A172 (cell line): ENCODE data around the gene MGAT1. TPM values are rescaled to one million over a fixed set of nuclear protein-coding genes. Genes with fewer than 3 reads are reported as not detected.

Experiments
- DNase-seq: peaks from one replicate; pipeline ENCODE4 v3.0.0-alpha.2; 2015; ENCODE audit warnings: low spot score
- total RNA-seq: library from RNA; depleted of rRNA; stranded (reverse); fragments of >200 nt; shearing (Covaris generic); gene quantifications from 2 replicates; pipeline ENCODE4 v1.2.3, GENCODE V29; 2014

MGAT1 gene
- total RNA-seq, 1 experiment from 2014 or later = 65.4 TPM

GRCh38 chr5:180824630-180825476, 22.2 kb upstream of the MGAT1 start:
- no peak for DNase-seq

GRCh38 chr5:180823940-180824629, 21.5 kb upstream of the MGAT1 start:
- no peak for DNase-seq

- DNase-seq = no peak
These were observed 20.7 kb upstream of the MGAT1 start for GRCh38 chr5:180823346-180823745.

GRCh38 chr5:180821538-180821937, 18.9 kb upstream of the MGAT1 start:
- no peak for DNase-seq

- DNase-seq = no peak
These were observed 18.2 kb upstream of the MGAT1 start for GRCh38 chr5:180820788-180821321.

- DNase-seq = no peak
These were observed 16.2 kb upstream of the MGAT1 start for GRCh38 chr5:180818677-180819341.

- no peak for DNase-seq
These were observed 15.5 kb upstream of the MGAT1 start for GRCh38 chr5:180817893-180818674.

GRCh38 chr5:180816608-180817534, 14.3 kb upstream of the MGAT1 start:
- peak; percentile 35 for DNase-seq

- DNase-seq = no peak
These were observed 12.8 kb upstream of the MGAT1 start for GRCh38 chr5:180815293-180815917.

GRCh38 chr5:180813420-180813819, 10.8 kb upstream of the MGAT1 start:
- DNase-seq = no peak

GRCh38 chr5:180811623-180812124, 9.1 kb upstream of the MGAT1 start:
- no peak for DNase-seq

GRCh38 chr5:180810959-180811622, 8.5 kb upstream of the MGAT1 start:
- no peak for DNase-seq

GRCh38 chr5:180810210-180810958, 7.8 kb upstream of the MGAT1 start:
- peak; percentile 91 for DNase-seq

GRCh38 chr5:180809403-180810209, 7.0 kb upstream of the MGAT1 start:
- peak; percentile 88 for DNase-seq

- no peak for DNase-seq
These were observed 5.9 kb upstream of the MGAT1 start for GRCh38 chr5:180808461-180809000.

GRCh38 chr5:180807654-180808414, 5.2 kb upstream of the MGAT1 start:
- no peak for DNase-seq
